SK-N-SH (cell line): Measurements from ENCODE around the gene POU4F1. TPM values are rescaled to one million over a fixed set of nuclear protein-coding genes. Genes with fewer than 3 reads are reported as not detected.

Experiments
- CTCF ChIA-PET: fragments of 300-600, 350-600 bp; formaldehyde crosslinking; extraction: SDS; loops from one replicate; lab custom pipeline; 2021; lab: Yijun Ruan, JAX
- POLR2A ChIA-PET: fragments of 350-600 bp; sonication (Branson Sonifier 250); formaldehyde crosslinking; extraction: SDS; loops from one replicate; lab custom pipeline; 2020; ENCODE audit warnings: antibody characterized with exemption, inconsistent platforms; lab: Yijun Ruan, JAX
- DNase-seq: peaks from one replicate; pipeline ENCODE4 v3.0.0; 2012
- H2AFZ ChIP-seq: fragments of 200-600 bp; sonication (generic); 2 replicates; pipeline ENCODE4 v1.8.1; 2016; ENCODE audit warnings: antibody characterized with exemption, mild to moderate bottlenecking, low read depth
- H3F3A ChIP-seq: fragments of 200-600 bp; sonication (generic); replicated peaks from 2 replicates; pipeline ENCODE3; 2016; ENCODE audit warnings: antibody characterized with exemption, mild to moderate bottlenecking; ENCODE audit not compliant: insufficient read depth
- H3K27ac ChIP-seq, 2 experiments: fragments of 200-500 bp in 1 of 2; fragments of 200-600 bp in 1 of 2; sonication (Bioruptor generic) in 1 of 2; sonication (generic), shearing (Covaris generic) in 1 of 2; 2 replicates each; pipeline versions ENCODE4 v1.5.1 to v1.6.1; 2014 to 2016; ENCODE audit warnings: low read depth in 2 of 2, inconsistent platforms in 1 of 2, low read length in 1 of 2, mild to moderate bottlenecking in 1 of 2, mixed read lengths in 1 of 2
- H3K27me3 ChIP-seq: fragments of 200-600 bp; sonication (generic), shearing (Covaris generic); 2 replicates; pipeline ENCODE4 v1.6.1; 2016; ENCODE audit warnings: mixed run types; ENCODE audit not compliant: insufficient read depth
- H3K36me3 ChIP-seq, 2 experiments: fragments of 200-500 bp in 1 of 2; fragments of 200-600 bp in 1 of 2; sonication (Bioruptor generic) in 1 of 2; sonication (generic) in 1 of 2; replicated peaks in 1 of 2; 2 replicates each; pipeline versions ENCODE3 to v1.5.1; 2014 to 2016; ENCODE audit warnings: low read length in 1 of 2, mild to moderate bottlenecking in 1 of 2; ENCODE audit not compliant: insufficient read depth in 2 of 2, control insufficient read depth in 1 of 2
- H3K4me1 ChIP-seq, 2 experiments: fragments of 200-500 bp in 1 of 2; fragments of 200-600 bp in 1 of 2; sonication (Bioruptor generic) in 1 of 2; sonication (generic), shearing (Covaris generic) in 1 of 2; 2 replicates each; pipeline versions ENCODE4 v1.5.1 to v1.6.1; 2014 to 2016; ENCODE audit warnings: low read depth in 1 of 2, low read length in 1 of 2, mixed run types in 1 of 2; ENCODE audit not compliant: insufficient read depth in 2 of 2, control insufficient read depth in 1 of 2
- H3K4me2 ChIP-seq: fragments of 200-600 bp; sonication (generic), shearing (Covaris generic); 2 replicates; pipeline ENCODE4 v1.6.1; 2017; ENCODE audit warnings: mixed run types
- H3K4me3 ChIP-seq, 2 experiments: fragments of 200-500 bp in 1 of 2; fragments of 200-600 bp in 1 of 2; sonication (Bioruptor generic) in 1 of 2; sonication (generic), shearing (Covaris generic) in 1 of 2; 2 replicates each; pipeline versions ENCODE4 v1.5.1 to v1.8.1; 2014 to 2016; ENCODE audit warnings: low read depth in 2 of 2, inconsistent platforms in 1 of 2, low read length in 1 of 2, mild to moderate bottlenecking in 1 of 2, mixed read lengths in 1 of 2, moderate library complexity in 1 of 2
- H3K79me2 ChIP-seq: fragments of 200-600 bp; sonication (generic); 2 replicates; pipeline ENCODE4 v1.8.1; 2017; ENCODE audit warnings: mild to moderate bottlenecking; ENCODE audit not compliant: insufficient read depth
- H3K9ac ChIP-seq: fragments of 200-600 bp; sonication (generic); 2 replicates; pipeline ENCODE4 v1.6.1; 2017; ENCODE audit warnings: mixed run types
- H3K9me2 ChIP-seq: fragments of 200-600 bp; sonication (generic); 2 replicates; pipeline ENCODE4 v1.6.1; 2017; ENCODE audit warnings: mixed run types
- H3K9me3 ChIP-seq: fragments of 200-600 bp; sonication (generic); 2 replicates; pipeline ENCODE4 v1.6.1; 2017; ENCODE audit warnings: mixed run types, mild to moderate bottlenecking, moderate library complexity
- H4K20me1 ChIP-seq: fragments of 200-600 bp; sonication (generic); 2 replicates; pipeline ENCODE4 v1.6.1; 2017; ENCODE audit warnings: mild to moderate bottlenecking, mixed run types; ENCODE audit not compliant: insufficient read depth
- EP300 ChIP-seq, 2 experiments: IDR thresholded peaks; 2 replicates each; pipeline versions ENCODE4 v1.4.0 to v1.6.1; 2012; ENCODE audit warnings: borderline replicate concordance in 1 of 2, low read depth in 1 of 2, low read length in 1 of 2
- FOSL2 ChIP-seq: IDR thresholded peaks from 2 replicates; pipeline ENCODE4 v1.4.0; 2012; ENCODE audit warnings: low read depth, mild to moderate bottlenecking, moderate library complexity, borderline replicate concordance
- FOXJ3 ChIP-seq: sonication (generic); formaldehyde crosslinking; IDR thresholded peaks from 2 replicates; pipeline ENCODE4 v1.5.1; 2020; ENCODE audit warnings: mild to moderate bottlenecking, missing genetic modification reagents
- FOXM1 ChIP-seq: IDR thresholded peaks from 2 replicates; pipeline ENCODE4 v1.4.0; 2012; ENCODE audit warnings: low read depth, mild to moderate bottlenecking
- GATA2 ChIP-seq: sonication (generic); formaldehyde crosslinking; IDR thresholded peaks from 2 replicates; pipeline ENCODE4 v1.5.0; 2020; ENCODE audit warnings: mild to moderate bottlenecking, missing genetic modification reagents
- MEF2A ChIP-seq: IDR thresholded peaks from 2 replicates; pipeline ENCODE4 v1.4.0; 2012; ENCODE audit warnings: low read depth, borderline replicate concordance
- MXI1 ChIP-seq: IDR thresholded peaks from 2 replicates; pipeline ENCODE4 v1.6.1; 2012; ENCODE audit warnings: mild to moderate bottlenecking, low read depth, low read length, improper control_type of control experiment
- POLR2AphosphoS5 ChIP-seq: IDR thresholded peaks from 2 replicates; pipeline ENCODE4 v1.6.1; 2012; ENCODE audit warnings: low read depth, low read length
- RAD21 ChIP-seq: IDR thresholded peaks from 2 replicates; pipeline ENCODE4 v1.6.1; 2012; ENCODE audit warnings: mild to moderate bottlenecking, low read length
- RFX5 ChIP-seq: IDR thresholded peaks from 2 replicates; pipeline ENCODE4 v1.6.1; 2012; ENCODE audit warnings: mild to moderate bottlenecking, improper control_type of control experiment, low read length
- SIN3A ChIP-seq: IDR thresholded peaks from 2 replicates; pipeline ENCODE4 v1.6.1; 2012; ENCODE audit warnings: low read depth, mild to moderate bottlenecking, low read length, moderate library complexity, borderline replicate concordance
- TEAD4 ChIP-seq: IDR thresholded peaks from 2 replicates; pipeline ENCODE4 v1.4.0; 2012; ENCODE audit warnings: mild to moderate bottlenecking, borderline replicate concordance; ENCODE audit not compliant: insufficient read depth
- YY1 ChIP-seq: IDR thresholded peaks from 2 replicates; pipeline ENCODE4 v1.4.0; 2012; ENCODE audit warnings: low read depth, mild to moderate bottlenecking
- WGBS: methylation state at CpG from one replicate; pipeline ENCODE4 v1.1.6; 2017; ENCODE audit warnings: low lambda C conversion rate; 5-methylcytosine and 5-hydroxymethylcytosine counted together
- polyA plus RNA-seq, 3 experiments: library from polyadenylated mRNA; depleted of rRNA; stranded (reverse); fragments of >200 nt; gene quantifications; 2 replicates each; pipeline ENCODE4 v1.2.3, GENCODE V29; 2012
- TF ChIP-seq, protein P1 (sequence below): fragments of 150-350 bp; IDR thresholded peaks from 2 replicates; pipeline ENCODE4 v1.6.1; 2016; ENCODE audit warnings: mild to moderate bottlenecking, low read depth, low read length
- TF ChIP-seq, protein P2 (sequence below): IDR thresholded peaks from 2 replicates; pipeline ENCODE4 v1.6.1; 2012; ENCODE audit warnings: mild to moderate bottlenecking, low read depth, low read length, moderate library complexity
- TF ChIP-seq, protein P3 (sequence below): fragments of 150-350 bp; IDR thresholded peaks from 2 replicates; pipeline ENCODE4 v1.6.1; 2017; ENCODE audit warnings: antibody characterized with exemption, low read length, low read depth, borderline replicate concordance
- TF ChIP-seq, protein P4 (sequence below): IDR thresholded peaks from 2 replicates; pipeline ENCODE4 v1.4.0; 2012; ENCODE audit warnings: low read depth, borderline replicate concordance
- TF ChIP-seq, protein P5 (sequence below): IDR thresholded peaks from 2 replicates; pipeline ENCODE4 v1.4.0; 2012; ENCODE audit warnings: low read depth, borderline replicate concordance
- TF ChIP-seq, protein P6 (sequence below): fragments of 200-600 bp; sonication (generic); IDR thresholded peaks from 2 replicates; pipeline ENCODE4 v1.6.1; 2017; ENCODE audit warnings: antibody characterized with exemption, mild to moderate bottlenecking, moderate library complexity

The POU4F1 gene
- polyA plus RNA-seq, 1 of the 3 experiments (the other 2 are of a cell fraction), result not detected

DNA sequence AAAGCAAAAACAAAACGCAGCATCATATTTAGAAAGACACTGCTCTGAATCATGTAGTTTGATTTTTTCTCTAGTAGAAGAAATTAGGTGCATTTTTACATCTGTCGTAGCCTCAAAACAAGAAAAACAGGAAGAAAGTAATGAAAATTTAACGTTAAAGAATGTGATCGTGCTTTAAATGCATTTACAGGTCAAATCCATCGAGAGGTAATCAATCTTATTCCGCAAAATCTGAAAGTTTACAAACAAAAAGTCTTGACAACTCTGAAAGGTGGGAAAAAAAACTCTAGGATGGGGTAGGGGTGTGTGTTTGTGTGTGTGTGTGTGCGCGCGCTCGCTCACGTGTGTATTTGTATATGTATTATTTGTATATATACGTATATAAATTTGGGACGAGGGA lies 10.2 kb downstream of the POU4F1 start (continued):
- TF ChIP-seq RAD21, result no peak
- no peak for TF ChIP-seq GATA2
- no peak for TF ChIP-seq TEAD4
- TF ChIP-seq EP300 (IDR thresholded peaks at IDR 0.05; ENCODE audit: borderline replicate concordance in 1 of 2, low read depth in 1 of 2, low read length in 1 of 2), result no peak

DNA sequence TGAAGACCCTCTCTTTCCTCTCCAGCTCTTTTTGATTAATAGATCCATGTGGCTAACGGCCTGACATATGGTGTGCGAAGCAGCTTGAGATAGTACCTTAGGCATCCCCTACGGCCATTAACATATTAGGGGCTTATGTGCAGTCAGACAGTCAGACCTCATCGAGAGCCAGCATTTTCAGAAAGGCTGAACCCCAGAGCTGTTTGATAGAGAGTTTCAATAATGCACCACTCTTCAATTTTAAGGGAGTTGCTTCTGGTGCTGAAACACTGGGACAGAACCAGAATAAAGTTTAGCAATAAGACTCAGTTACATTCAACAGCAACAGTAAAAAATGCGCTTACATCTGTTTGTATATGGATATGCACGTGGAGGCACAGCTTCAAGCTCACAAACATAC lies 10.8 kb downstream of the POU4F1 start:
- H4K20me1 ChIP-seq, result no peaks in the 10 kb centered on the region
- H3K36me3 ChIP-seq, result no peaks in the 10 kb centered on the region
- H3F3A ChIP-seq, result no peaks in the 10 kb centered on the region
- H3K27ac ChIP-seq, result no peak overlapping the region
- no peaks in the 10 kb centered on the region for H3K9me3 ChIP-seq
- no peak overlapping the region for H3K4me2 ChIP-seq
- H3K4me3 ChIP-seq, result no peak overlapping the region
- TF ChIP-seq EP300 (IDR thresholded peaks at IDR 0.05; ENCODE audit: borderline replicate concordance in 1 of 2, low read depth in 1 of 2, low read length in 1 of 2) (no peak), FOXJ3 (CRISPR knock-in tag) (no peak), RFX5 (no peak), FOXM1 (no peak), POLR2AphosphoS5 (no peak), YY1 (no peak), MXI1 (no peak), SIN3A (no peak), FOSL2 (no peak), MEF2A (no peak)
- TF ChIP-seq, protein P1, sequence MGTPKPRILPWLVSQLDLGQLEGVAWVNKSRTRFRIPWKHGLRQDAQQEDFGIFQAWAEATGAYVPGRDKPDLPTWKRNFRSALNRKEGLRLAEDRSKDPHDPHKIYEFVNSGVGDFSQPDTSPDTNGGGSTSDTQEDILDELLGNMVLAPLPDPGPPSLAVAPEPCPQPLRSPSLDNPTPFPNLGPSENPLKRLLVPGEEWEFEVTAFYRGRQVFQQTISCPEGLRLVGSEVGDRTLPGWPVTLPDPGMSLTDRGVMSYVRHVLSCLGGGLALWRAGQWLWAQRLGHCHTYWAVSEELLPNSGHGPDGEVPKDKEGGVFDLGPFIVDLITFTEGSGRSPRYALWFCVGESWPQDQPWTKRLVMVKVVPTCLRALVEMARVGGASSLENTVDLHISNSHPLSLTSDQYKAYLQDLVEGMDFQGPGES, result no peak
- TF ChIP-seq, protein P2, sequence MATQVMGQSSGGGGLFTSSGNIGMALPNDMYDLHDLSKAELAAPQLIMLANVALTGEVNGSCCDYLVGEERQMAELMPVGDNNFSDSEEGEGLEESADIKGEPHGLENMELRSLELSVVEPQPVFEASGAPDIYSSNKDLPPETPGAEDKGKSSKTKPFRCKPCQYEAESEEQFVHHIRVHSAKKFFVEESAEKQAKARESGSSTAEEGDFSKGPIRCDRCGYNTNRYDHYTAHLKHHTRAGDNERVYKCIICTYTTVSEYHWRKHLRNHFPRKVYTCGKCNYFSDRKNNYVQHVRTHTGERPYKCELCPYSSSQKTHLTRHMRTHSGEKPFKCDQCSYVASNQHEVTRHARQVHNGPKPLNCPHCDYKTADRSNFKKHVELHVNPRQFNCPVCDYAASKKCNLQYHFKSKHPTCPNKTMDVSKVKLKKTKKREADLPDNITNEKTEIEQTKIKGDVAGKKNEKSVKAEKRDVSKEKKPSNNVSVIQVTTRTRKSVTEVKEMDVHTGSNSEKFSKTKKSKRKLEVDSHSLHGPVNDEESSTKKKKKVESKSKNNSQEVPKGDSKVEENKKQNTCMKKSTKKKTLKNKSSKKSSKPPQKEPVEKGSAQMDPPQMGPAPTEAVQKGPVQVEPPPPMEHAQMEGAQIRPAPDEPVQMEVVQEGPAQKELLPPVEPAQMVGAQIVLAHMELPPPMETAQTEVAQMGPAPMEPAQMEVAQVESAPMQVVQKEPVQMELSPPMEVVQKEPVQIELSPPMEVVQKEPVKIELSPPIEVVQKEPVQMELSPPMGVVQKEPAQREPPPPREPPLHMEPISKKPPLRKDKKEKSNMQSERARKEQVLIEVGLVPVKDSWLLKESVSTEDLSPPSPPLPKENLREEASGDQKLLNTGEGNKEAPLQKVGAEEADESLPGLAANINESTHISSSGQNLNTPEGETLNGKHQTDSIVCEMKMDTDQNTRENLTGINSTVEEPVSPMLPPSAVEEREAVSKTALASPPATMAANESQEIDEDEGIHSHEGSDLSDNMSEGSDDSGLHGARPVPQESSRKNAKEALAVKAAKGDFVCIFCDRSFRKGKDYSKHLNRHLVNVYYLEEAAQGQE, result no peak
- TF ChIP-seq, protein P3, sequence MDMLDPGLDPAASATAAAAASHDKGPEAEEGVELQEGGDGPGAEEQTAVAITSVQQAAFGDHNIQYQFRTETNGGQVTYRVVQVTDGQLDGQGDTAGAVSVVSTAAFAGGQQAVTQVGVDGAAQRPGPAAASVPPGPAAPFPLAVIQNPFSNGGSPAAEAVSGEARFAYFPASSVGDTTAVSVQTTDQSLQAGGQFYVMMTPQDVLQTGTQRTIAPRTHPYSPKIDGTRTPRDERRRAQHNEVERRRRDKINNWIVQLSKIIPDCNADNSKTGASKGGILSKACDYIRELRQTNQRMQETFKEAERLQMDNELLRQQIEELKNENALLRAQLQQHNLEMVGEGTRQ, result no peak
- TF ChIP-seq, protein P4, sequence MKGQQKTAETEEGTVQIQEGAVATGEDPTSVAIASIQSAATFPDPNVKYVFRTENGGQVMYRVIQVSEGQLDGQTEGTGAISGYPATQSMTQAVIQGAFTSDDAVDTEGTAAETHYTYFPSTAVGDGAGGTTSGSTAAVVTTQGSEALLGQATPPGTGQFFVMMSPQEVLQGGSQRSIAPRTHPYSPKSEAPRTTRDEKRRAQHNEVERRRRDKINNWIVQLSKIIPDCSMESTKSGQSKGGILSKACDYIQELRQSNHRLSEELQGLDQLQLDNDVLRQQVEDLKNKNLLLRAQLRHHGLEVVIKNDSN, result no peak
- TF ChIP-seq, protein P5, sequence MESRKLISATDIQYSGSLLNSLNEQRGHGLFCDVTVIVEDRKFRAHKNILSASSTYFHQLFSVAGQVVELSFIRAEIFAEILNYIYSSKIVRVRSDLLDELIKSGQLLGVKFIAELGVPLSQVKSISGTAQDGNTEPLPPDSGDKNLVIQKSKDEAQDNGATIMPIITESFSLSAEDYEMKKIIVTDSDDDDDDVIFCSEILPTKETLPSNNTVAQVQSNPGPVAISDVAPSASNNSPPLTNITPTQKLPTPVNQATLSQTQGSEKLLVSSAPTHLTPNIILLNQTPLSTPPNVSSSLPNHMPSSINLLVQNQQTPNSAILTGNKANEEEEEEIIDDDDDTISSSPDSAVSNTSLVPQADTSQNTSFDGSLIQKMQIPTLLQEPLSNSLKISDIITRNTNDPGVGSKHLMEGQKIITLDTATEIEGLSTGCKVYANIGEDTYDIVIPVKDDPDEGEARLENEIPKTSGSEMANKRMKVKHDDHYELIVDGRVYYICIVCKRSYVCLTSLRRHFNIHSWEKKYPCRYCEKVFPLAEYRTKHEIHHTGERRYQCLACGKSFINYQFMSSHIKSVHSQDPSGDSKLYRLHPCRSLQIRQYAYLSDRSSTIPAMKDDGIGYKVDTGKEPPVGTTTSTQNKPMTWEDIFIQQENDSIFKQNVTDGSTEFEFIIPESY, result no peak
- TF ChIP-seq, protein P6, sequence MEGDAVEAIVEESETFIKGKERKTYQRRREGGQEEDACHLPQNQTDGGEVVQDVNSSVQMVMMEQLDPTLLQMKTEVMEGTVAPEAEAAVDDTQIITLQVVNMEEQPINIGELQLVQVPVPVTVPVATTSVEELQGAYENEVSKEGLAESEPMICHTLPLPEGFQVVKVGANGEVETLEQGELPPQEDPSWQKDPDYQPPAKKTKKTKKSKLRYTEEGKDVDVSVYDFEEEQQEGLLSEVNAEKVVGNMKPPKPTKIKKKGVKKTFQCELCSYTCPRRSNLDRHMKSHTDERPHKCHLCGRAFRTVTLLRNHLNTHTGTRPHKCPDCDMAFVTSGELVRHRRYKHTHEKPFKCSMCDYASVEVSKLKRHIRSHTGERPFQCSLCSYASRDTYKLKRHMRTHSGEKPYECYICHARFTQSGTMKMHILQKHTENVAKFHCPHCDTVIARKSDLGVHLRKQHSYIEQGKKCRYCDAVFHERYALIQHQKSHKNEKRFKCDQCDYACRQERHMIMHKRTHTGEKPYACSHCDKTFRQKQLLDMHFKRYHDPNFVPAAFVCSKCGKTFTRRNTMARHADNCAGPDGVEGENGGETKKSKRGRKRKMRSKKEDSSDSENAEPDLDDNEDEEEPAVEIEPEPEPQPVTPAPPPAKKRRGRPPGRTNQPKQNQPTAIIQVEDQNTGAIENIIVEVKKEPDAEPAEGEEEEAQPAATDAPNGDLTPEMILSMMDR, result no peak
- H3K9me2 ChIP-seq, result no peaks in the 10 kb centered on the region
- no peaks in the 10 kb centered on the region for H3K79me2 ChIP-seq
- no peak for DNase-seq
- no peak overlapping the region for H2AFZ ChIP-seq
- H3K27me3 ChIP-seq, result peaks cover 54% of the 10 kb centered on the region
- H3K4me1 ChIP-seq, result peaks cover 0 to 12% of the 10 kb centered on the region in 2 experiments; a peak in 1 of 4 replicates
- no peak overlapping the region for H3K9ac ChIP-seq
- ChIA-PET CTCF (interaction anchor here (0.5 to 1.4 kb wide), 5 partner anchors 11 to 386 kb away, joined by 3 to 8 read pairs (median 5); partner anchors contain the start of gene POU4F1), POLR2A (no interaction called here)
- under 1% methylated on average over 6 of the region's 6 CpGs for WGBS
